RPMI8226 (cell line): Measurements from ENCODE around the gene RALA.

Experiments
- DNase-seq: peaks from one replicate; pipeline ENCODE4 v3.0.0-alpha.2; 2015

RALA gene

DNA sequence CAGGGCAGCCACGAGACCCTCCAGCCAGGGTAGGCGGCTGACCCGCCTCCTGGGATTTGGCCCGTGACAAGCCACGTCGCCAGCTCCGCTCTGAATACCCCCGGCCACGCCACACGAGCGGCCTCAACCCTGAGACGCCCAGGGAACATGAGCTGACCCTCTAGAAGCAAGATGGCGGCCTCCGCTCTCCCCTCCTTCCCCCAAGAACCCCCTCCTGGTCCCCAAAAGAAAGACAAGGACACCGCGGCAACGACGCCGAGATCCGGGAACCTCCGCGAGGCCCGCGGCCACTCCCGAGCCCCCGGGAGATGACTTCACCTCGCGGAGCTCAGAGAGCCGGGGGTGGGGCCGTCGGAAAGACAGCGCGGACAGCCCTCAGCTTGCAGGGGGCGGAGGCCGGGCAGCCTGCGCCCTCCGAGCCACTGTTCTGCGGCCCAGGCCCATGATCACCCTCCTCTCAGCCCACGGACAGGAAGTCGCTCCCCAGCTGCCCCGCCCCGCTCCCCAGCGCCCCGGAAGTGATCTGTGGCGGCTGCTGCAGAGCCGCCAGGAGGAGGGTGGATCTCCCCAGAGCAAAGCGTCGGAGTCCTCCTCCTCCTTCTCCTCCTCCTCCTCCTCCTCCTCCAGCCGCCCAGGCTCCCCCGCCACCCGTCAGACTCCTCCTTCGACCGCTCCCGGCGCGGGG is at the start of gene RALA:
RALA (plus strand) TSS at position 526 of the 685 bp plus-strand sequence. CDS start 63,096 bp downstream, outside the sequence.
- peak; percentile 94 for DNase-seq

DNA sequence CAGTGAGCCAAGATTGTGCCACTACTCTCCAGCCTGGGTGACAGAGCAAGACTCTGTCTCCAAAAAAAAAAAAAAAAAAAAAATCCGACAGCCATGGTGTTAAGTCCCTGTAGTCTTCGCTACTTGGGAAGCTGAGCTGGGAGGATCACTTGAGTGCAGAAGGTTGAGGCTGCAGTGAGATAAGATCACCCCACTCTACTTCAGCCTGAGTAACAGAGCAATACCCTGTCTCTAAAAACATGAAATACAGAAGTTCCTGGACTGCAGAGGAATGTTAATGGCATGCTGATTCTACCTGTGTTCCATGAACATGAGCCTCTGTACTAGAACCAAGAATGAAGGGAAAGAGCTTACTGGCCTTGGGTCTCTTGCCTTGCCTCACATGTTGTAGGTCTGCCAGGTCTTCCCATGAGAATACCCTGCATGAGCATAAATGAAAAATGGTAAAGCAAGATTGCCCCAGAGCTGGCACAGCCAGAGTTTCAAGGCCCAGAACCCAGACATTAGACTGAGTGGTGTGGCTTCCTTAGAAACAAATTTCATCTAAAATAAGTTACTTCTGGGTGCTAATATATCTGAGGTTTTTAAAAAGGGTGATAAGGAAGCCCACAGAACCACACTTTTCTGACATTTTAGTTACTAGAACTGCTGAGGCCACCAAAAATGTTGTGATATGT is 48.6 kb upstream of the RALA start:
- no peak for DNase-seq

DNA sequence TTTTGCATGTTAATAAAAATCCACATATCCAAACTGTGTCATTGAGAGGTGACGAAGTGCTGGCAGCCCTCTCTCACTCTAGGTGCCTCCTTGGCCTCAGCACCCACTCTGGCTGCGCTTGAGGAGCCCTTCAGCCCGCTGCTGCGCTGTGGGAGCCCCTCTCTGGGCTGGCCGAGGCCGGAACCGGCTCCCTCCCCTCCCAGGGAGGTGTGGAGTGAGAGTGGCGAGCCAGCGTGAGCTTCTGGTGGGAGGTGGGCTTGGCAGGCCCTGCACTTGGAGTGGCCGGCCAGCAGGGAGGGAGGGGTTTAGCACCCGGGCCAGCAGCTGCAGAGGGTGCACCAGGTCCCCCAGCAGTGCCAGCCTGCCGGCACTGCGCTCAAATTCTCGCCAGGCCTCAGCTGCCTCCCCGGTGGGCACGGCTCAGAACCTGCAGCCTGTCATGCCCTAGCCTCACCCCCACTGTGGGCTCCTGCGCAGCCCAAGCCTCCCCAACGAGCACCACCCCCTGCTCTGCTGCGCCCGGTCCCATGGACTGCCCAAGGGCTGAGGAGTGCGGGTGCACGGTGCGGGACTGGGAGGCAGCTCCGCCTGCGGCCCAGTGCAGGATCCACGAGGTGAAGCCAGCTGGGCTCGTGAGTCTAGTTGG is 46.0 kb upstream of the RALA start:
- DNase-seq: no peak

DNA sequence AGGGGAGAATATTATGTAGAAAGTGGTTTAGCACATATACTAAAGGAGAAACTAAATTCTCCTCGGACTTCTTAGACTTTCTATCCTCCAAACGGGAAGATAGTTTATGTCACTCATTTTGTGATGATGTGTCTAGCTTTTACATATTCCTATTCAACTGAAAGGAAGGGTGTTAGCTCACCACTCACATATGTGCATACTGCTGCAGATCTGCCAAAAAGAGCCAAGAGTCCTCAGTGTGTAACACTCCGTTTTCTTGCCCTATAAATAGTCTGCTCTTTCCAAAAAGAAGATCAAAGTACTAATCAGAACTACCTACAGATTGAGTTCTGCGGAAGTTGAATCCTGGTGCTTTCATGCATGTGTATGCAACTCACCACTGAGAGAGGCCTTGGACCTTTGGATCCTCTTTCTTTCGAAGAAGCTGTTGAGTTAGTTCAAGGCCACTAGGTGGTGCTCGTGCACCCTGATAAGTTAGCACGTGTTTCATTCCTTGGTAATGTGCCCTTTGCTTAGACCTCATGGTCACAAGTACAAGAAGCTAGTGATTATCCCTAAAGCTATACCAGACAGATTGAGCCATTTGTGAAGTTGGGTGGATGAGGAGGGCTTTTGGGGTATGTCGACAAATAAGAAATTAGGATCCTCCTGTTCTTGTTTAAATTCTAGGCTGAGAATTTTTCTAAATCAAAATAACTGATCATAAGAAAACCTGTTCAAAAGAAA is 43.1 kb upstream of the RALA start:
- DNase-seq: peak; percentile 92

DNA sequence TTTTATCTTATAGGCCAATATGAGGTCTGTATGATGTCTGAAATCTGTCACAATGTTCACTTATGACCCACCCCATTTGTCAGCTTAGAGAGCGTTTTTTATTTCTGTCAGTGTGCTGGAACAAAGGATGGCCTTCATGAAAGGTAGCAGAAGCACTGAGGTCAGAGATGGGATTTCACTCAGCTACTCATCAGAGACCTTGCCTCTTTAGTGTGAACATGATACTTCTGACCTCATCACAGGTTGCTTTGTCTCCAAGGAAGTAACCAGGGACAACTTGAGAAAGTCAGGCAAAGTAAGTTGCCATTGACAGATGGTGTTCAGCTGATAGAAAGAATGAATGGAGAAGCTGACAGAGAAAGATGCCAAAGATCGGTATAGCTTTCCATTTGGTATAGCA is 40.8 kb upstream of the RALA start:
- DNase-seq: no peak

GRCh38 chr7:39583539-39583938 is 39.8 kb upstream of the RALA start:
- DNase-seq: no peak

- DNase-seq: no peak
Measured at GRCh38 chr7:39587393-39587792, 36.0 kb upstream of the RALA start.

DNA sequence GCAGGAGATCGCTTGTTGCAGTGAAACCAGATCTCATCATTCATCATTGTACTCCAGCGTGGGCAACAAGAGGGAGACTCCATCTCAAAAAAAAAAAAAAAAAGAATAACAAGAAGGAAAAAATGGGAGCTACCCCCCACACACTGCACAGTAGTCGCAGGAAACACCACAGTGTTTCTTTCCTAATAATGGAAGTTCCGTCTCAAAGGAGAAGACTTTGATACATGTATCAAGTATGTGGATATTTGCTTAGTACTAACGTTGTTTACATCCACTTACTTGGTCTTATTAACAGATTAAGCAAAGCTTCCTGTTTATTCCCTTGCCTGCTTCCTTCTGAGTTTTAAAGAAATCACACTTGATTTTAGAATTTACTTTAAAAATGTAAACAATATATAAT is 35.0 kb upstream of the RALA start:
- DNase-seq: no peak

GRCh38 chr7:39589323-39590111 is 33.9 kb upstream of the RALA start:
- peak; percentile 34 for DNase-seq

DNA sequence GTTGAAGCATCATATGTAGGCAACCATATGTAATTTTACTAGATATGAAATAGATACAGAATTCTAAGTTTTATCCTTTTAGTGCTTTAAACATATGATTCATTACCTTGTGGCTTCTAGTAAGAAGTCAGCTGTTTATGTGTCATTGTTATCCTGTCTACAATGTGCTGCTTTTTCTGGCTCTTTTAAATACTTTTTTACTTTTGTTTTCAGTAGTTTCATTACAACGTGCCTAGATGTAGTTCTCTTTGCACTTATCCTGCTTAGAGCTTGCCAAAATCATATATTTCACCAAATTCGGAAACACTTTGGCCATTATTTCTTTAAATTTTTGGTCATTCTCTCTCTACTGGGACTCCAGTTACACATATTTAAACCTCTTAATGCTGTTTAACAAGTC is 30.8 kb upstream of the RALA start:
- no peak for DNase-seq

DNA sequence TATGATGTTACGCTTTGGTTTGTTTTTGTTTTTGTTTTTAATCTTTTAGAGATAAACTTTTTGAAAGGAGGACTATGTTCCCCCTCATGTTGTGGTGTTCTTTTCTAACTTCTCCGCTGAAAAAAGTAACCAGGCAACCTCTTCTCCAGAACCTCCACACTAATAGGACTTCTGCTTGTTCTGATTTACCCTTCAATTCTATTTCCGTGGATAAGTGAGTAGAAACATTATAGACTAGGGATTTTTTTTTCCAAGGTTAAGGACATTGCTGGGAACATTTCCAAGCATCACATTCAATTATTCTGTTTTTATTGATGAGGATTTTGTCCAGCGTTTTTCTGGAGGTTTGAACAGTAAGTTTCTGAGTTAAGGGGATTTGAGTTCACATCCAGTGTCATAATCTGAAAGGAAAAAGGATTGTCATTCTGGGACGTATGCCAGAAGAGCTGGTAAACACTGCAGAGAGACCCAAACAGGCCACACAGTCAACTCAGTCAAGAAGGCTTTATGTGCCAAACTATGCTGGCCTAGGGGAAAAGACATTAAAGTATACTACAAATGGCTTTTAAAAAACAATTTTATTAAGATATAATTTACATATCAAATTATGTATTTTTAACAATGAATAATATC is 28.3 kb upstream of the RALA start:
- no peak for DNase-seq

DNA sequence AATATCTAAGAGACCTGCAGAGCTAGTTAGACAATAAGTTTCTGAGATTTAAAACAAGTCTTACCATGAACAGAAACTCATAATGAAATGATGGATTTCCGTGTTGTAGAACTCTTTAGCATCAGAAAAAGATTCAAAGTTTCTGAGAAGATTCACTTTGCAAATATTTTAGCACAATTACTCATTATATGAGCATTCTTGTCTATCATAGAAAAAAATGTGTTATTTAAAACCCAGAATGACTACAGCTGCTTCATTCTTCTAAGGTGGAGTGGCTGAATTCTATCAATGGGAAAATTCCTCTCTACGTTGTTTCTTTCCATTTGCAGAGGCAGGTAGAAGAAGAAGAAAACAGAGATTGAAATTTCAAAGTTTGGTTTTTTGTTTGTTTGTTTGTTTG is 21.0 kb upstream of the RALA start:
- no peak for DNase-seq

DNA sequence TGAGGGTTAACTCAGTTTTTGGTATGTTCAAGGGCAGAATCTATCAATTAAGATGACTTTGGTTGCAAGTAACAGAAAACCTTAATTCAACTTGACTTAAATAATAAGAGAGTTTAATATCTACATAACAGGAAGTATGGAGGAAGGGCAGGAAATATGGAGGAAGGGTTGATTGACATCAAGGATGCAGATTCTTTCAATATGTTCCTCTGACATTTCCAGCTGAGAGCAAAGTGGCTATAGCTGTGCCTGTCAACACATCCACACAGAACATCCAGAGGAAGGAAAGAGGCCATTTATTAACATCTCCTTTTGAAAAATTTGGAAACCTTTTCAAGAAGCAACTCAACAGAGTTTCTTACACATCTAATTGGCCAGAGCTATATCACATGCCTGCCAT is 19.4 kb upstream of the RALA start:
- DNase-seq: no peak

DNA sequence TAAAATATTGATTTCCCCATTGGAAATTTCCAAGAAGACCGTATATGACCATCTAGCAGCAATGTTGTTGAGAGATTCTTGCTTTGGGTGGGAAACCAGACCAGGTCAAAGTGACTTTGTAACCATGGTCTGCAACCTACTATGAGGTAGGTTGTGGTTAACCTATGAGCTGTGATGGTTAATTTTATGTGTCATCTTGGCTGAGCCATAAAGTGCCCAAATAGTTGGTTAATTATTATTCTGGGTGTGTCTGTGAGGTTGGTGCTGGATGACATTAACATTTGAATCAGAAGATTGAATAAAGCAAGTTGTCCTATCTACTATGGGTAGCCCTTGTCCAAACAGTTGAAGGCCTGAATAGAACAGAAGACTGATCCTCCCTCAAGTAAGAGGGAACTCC is 18.3 kb upstream of the RALA start:
- DNase-seq: no peak

GRCh38 chr7:39606352-39606751 is 17.0 kb upstream of the RALA start:
- DNase-seq: no peak

GRCh38 chr7:39606941-39607340 is 16.4 kb upstream of the RALA start:
- DNase-seq: no peak

- DNase-seq: no peak
Measured at GRCh38 chr7:39607865-39608264, 15.5 kb upstream of the RALA start.

GRCh38 chr7:39608278-39608677 is 15.1 kb upstream of the RALA start:
- no peak for DNase-seq

- DNase-seq: no peak
Measured at GRCh38 chr7:39609113-39609934, 14.0 kb upstream of the RALA start.

GRCh38 chr7:39609935-39610263 is 13.5 kb upstream of the RALA start:
- no peak for DNase-seq

DNA sequence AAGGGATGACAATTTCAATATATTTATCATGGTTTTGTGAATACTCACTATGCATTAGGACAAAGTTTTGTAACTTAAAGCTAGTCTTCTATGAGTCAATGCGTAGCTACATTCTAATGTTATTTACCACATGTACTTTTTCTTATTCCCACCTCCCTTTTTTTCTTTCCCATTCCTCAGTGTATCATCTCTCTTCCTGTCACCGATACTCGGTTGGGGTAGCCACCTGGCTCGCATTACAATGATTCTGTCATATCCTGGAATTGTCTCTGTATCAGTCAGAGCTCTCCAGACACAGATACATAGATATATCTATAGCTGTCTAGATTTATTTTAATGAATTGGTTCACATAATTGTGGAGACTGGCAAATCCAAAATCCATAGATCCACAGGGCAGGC is 9.8 kb upstream of the RALA start:
- DNase-seq: no peak

DNA sequence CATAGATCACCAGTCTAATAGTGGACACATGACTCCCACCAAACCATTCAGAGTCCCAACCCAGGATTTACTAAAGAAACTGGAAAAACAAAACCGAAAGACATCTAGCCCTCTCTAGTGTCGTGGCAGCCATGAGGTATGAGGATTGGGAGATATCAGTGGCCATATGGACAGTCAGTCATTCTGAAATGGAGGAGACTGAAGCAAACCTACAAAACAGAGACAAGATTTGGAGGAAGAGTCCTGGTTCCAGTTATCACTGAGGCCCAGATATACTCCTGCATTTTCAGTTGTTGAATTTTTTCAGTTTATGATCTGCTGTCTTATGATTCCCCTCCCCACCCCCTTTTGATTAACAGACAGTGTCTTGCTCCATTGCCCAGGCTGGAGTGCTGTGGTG is 9.1 kb upstream of the RALA start:
- DNase-seq: no peak
